ENCODE results near the gene UQCRC2.

UQCRC2 gene

GRCh38 chr16:21985524-21985923, 32.4 kb downstream of the UQCRC2 start:
- H3K9me2 ChIP-seq (replicated peaks; ENCODE audit: control insufficient read depth, low read length) = no peaks in the 10 kb centered on the region
- H3K27ac ChIP-seq (ENCODE audit: low read depth, low read length) = no peak overlapping the region
- no peaks in the 10 kb centered on the region for H3K9me3 ChIP-seq (ENCODE audit: control insufficient read depth, insufficient read depth, low read length)
- TF ChIP-seq EZH2phosphoT487 (IDR thresholded peaks at IDR 0.05; ENCODE audit: borderline replicate concordance, low read length) (no peak), CTCF (IDR thresholded peaks at IDR 0.05; ENCODE audit: low read depth, low read length, poor library complexity, severe bottlenecking) (no peak)
- no peak overlapping the region for H3K4me2 ChIP-seq (ENCODE audit: low read length)
- H3K79me2 ChIP-seq (ENCODE audit: control insufficient read depth, low read length) = no peaks in the 10 kb centered on the region
- no peaks in the 10 kb centered on the region for H3K27me3 ChIP-seq (ENCODE audit: control insufficient read depth, low read length)
- peaks cover 49% of the 10 kb centered on the region for H3K36me3 ChIP-seq (ENCODE audit: control insufficient read depth, low read length)
- H3F3A ChIP-seq (ENCODE audit: control insufficient read depth, insufficient read depth) = peaks cover 6% of the 10 kb centered on the region; the same call in 1 of the 2 replicates
- no peaks in the 10 kb centered on the region for H4K20me1 ChIP-seq (ENCODE audit: control insufficient read depth, insufficient read depth, low read depth, low read length)
- no peaks in the 10 kb centered on the region for H3K4me1 ChIP-seq (ENCODE audit: control insufficient read depth, low read length)
- no peak overlapping the region for H3K4me3 ChIP-seq (ENCODE audit: low read length)

- H3K4me3 ChIP-seq (ENCODE audit: low read length) = no peak overlapping the region
- no peaks in the 10 kb centered on the region for H3K4me1 ChIP-seq (ENCODE audit: control insufficient read depth, low read length)
- H3K27me3 ChIP-seq (ENCODE audit: control insufficient read depth, low read length) = no peaks in the 10 kb centered on the region
- H3K79me2 ChIP-seq (ENCODE audit: control insufficient read depth, low read length) = no peaks in the 10 kb centered on the region
- no peaks in the 10 kb centered on the region for H3K9me3 ChIP-seq (ENCODE audit: control insufficient read depth, insufficient read depth, low read length)
- no peak overlapping the region for H3K4me2 ChIP-seq (ENCODE audit: low read length)
- H3F3A ChIP-seq (ENCODE audit: control insufficient read depth, insufficient read depth) = peaks cover 9% of the 10 kb centered on the region; the same call in 1 of the 2 replicates
- H4K20me1 ChIP-seq (ENCODE audit: control insufficient read depth, insufficient read depth, low read depth, low read length) = no peaks in the 10 kb centered on the region
- TF ChIP-seq CTCF (IDR thresholded peaks at IDR 0.05; ENCODE audit: low read depth, low read length, poor library complexity, severe bottlenecking) (no peak), EZH2phosphoT487 (IDR thresholded peaks at IDR 0.05; ENCODE audit: borderline replicate concordance, low read length) (no peak)
- no peaks in the 10 kb centered on the region for H3K9me2 ChIP-seq (replicated peaks; ENCODE audit: control insufficient read depth, low read length)
- no peak overlapping the region for H3K27ac ChIP-seq (ENCODE audit: low read depth, low read length)
- peaks cover 38% of the 10 kb centered on the region for H3K36me3 ChIP-seq (ENCODE audit: control insufficient read depth, low read length)
These were observed 33.6 kb downstream of the UQCRC2 start for GRCh38 chr16:21986692-21987246.

- peaks cover 9% of the 10 kb centered on the region; the same call in 1 of the 2 replicates for H3F3A ChIP-seq (ENCODE audit: control insufficient read depth, insufficient read depth)
- H3K9me2 ChIP-seq (replicated peaks; ENCODE audit: control insufficient read depth, low read length) = no peaks in the 10 kb centered on the region
- H4K20me1 ChIP-seq (ENCODE audit: control insufficient read depth, insufficient read depth, low read depth, low read length) = no peaks in the 10 kb centered on the region
- no peak overlapping the region for H3K4me3 ChIP-seq (ENCODE audit: low read length)
- H3K9me3 ChIP-seq (ENCODE audit: control insufficient read depth, insufficient read depth, low read length) = no peaks in the 10 kb centered on the region
- H3K4me1 ChIP-seq (ENCODE audit: control insufficient read depth, low read length) = no peaks in the 10 kb centered on the region
- no peaks in the 10 kb centered on the region for H3K79me2 ChIP-seq (ENCODE audit: control insufficient read depth, low read length)
- TF ChIP-seq CTCF (IDR thresholded peaks at IDR 0.05; ENCODE audit: low read depth, low read length, poor library complexity, severe bottlenecking) (no peak), EZH2phosphoT487 (IDR thresholded peaks at IDR 0.05; ENCODE audit: borderline replicate concordance, low read length) (no peak)
- H3K36me3 ChIP-seq (ENCODE audit: control insufficient read depth, low read length) = peaks cover 31% of the 10 kb centered on the region
- H3K4me2 ChIP-seq (ENCODE audit: low read length) = no peak overlapping the region
- no peaks in the 10 kb centered on the region for H3K27me3 ChIP-seq (ENCODE audit: control insufficient read depth, low read length)
- no peak overlapping the region for H3K27ac ChIP-seq (ENCODE audit: low read depth, low read length)
These were observed 34.3 kb downstream of the UQCRC2 start for GRCh38 chr16:21987498-21987897.
